ENCODE data around the gene ENTPD5.

GRCh38 chr14:73976125-73976524 is 43.0 kb downstream of the ENTPD5 start:
- TF ChIP-seq CTCF (IDR thresholded peaks at IDR 0.05) (no peak), ZFX (IDR thresholded peaks at IDR 0.05; ENCODE audit: borderline replicate concordance) (no peak)

All from 22Rv1 (cell line).